Inferior parietal cortex (tissue), 1 donor: ENCODE data around the gene UNC5B.

Experiments used
- DNase-seq: peaks from one replicate; pipeline ENCODE4 v3.0.0-alpha.2; 2016; ENCODE audit errors: extremely low spot score

The UNC5B gene

DNA sequence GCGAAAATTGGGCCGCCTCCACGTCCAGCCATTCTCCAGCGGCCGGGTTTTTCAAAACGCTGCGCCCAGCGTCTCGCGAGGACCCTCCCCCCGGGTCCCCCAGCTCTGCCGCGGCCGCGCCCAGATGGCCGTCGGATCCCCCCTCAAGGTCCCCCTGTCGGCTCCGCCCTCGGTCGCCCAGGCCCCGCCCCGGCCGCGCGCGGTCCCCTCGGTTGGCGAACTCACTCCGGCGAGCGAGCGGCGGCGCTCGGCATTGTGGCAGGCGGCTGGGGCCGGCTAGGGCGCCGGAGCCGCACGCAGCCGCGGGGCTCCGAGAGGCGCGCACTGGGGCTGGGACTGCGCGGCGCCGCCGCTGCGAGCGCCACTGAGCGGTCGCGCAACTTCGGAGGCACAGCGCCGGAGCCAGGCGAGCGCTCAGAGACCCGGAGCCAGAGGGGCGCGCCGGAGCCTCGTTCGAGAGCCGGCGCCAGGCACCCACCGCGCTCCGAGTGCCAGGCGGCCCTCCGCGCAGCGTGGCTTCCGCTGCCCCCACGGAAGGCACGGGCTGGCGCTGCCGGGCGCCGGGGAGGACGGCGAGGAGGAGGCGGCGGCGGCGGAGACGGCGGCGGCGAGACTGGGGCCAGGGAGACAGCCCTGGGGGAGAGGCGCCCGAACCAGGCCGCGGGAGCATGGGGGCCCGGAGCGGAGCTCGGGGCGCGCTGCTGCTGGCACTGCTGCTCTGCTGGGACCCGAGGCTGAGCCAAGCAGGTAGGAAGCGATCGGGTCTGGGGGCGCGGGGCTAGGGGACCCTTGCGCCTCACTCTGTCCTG, at the start of gene UNC5B:
Gene UNC5B, plus strand, starts transcription at position 253 of the 809 bp plus-strand sequence. Its CDS starts 416 bp downstream, at position 669.
- DNase-seq, result peak; percentile 85

DNA sequence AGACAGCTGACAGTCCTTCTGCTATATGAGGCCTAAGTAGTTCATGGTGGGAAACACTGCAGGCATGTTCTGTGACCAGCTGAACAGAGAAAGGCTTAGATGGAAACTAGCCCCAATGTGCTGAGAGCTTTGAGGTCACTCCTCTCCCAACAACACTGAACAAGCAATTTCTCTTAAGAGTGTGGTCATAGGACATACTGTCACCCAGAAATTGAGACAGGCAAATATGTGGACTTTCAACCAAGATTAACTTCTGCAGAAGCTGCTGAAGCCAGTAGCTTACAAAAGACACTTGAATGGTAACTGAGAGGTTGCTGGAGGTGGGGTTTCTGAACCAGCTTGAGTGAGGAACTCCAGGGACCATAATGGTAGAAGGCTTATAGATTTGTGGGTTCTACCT, 38.9 kb upstream of the UNC5B start:
- DNase-seq, result no peak

- DNase-seq, result no peak
Measured at GRCh38 chr10:71176661-71177060, 35.7 kb upstream of the UNC5B start.

DNA sequence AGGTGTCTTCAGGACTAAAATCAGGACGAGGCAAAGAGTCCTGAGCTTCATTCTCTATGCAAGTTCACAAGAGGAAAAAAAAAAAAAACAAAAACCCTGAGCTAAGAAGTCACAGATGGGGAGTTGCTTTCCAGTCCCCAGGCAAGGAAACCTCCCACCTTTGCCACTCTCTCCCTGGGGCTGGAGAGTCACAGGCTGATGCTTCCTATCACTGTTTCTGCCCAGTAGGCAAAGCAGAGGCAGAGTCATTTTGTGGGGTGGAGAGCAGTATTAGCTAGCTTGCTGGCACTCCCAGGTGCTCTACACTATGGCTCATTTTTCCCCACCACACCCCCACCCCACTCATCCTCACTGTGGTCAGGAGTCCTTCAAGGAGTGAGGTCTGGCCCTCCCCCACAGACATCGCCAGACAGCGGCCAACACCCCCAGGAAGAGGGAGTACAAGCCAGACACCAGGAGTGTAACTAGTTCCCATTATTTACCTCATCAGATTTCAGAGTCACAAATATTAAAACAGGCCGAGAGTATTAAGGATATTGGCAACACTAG, 34.6 kb upstream of the UNC5B start:
- DNase-seq, result no peak

DNA sequence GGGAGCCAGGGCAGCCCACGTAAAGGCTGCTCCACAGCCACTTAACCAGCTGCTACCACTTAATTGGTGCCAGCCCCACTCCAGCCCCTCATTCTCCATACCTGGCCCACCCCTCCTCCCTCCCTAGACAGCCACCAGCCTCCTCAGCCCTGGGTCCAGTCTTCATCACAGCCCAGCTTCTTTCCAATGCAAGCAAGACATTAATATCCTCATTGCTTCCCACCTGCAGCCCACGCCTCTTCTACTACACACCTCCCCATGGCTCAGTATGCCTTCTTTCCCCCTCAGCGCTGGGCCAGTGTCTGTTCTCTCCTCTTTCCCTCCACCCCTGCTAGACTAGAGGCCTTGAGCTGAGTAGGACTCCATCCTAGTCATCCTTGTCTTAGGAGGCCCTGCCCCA, 33.5 kb upstream of the UNC5B start:
- no peak for DNase-seq

- no peak for DNase-seq
Measured at GRCh38 chr10:71179382-71179781, 33.0 kb upstream of the UNC5B start.

DNA sequence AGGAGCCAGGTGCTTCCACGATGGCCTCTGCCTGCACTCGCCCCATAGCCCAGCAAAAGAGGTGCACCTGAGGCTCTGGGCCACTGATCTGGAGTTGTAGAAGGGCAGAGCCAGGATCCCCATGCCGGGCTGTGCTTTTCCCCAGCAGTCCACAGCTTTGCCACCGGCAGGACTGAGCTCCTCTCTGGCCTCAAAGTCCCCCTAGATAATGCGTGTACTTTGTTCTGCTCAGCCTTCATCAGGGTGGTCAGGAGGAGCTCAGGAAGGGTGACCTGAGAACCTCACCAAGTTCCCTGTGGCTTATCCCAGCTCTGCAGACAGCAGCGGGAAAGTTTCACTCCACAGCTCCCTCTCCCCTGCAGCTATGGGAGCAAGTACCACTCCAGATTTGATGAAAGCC, 27.9 kb upstream of the UNC5B start:
- DNase-seq, result no peak

- no peak for DNase-seq
Measured at GRCh38 chr10:71185209-71185608, 27.2 kb upstream of the UNC5B start.

DNA sequence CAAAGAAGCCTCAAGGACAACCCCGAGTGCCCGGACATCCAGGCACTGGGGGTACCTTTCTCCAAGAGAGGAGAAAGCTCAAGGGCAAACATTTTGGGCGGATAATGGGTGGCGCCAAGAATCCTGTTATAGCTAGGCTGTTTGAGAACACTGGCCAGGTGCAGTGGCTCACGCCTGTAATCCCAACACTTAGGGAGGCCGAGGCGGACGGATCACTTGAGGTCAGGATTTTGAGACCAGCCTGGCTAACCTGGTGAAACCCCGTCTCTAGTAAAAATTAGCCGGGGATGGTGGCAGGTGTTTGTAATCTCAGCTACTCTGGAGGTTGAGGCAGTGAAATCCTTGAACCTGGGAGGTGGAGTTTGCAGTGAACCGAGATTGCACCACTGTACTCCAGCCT, 25.2 kb upstream of the UNC5B start:
- no peak for DNase-seq

GRCh38 chr10:71187600-71187999, 24.8 kb upstream of the UNC5B start:
- DNase-seq, result no peak

- DNase-seq, result no peak
Measured at GRCh38 chr10:71188201-71188600, 24.2 kb upstream of the UNC5B start.

- no peak for DNase-seq
Measured at GRCh38 chr10:71191019-71191418, 21.4 kb upstream of the UNC5B start.

DNA sequence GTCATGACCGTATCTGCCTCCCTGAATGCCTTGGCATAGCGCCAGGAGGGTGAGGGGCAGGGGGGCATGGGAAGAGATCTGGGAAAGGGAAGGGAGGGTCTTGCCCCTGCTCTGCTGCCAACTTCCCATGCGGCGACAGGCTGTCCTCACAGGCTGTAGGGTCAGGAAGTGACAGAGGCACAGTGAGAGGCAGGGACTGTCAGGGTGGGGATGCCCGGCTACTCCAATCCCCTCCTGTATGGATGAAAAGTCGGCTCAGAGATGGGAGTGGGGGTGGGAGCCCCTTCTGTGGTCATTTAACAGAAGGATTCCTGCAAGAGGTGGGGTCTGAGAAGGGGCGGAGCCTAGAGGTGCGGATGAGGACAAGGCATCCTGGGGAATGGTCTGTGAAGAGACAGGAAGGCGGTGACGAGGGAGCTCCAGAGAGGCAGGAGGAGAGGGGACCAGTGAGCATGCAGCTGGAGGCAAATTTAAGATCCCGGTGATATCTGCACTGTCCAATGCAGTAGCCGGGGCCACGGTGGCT, 20.8 kb upstream of the UNC5B start:
- DNase-seq, result no peak

GRCh38 chr10:71193516-71193915, 18.9 kb upstream of the UNC5B start:
- DNase-seq, result no peak

DNA sequence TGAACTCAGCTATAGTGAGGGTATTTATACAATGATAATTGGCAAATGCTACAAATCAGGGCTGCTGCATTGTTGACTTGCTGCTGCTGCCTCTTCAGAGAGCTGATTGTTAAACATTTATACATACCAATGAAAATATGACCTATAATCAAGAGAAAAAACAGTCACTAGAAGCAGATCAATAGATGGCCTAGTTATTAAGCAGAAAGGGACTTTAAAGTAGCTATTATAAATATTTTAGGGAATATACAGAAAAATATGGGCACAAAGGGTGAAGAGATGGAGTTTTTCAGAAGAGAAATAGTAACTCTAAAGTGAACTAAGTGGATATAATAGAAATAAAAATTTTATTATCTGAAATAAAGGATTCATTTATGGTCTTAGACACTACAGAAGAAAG, 14.4 kb upstream of the UNC5B start:
- DNase-seq, result no peak

DNA sequence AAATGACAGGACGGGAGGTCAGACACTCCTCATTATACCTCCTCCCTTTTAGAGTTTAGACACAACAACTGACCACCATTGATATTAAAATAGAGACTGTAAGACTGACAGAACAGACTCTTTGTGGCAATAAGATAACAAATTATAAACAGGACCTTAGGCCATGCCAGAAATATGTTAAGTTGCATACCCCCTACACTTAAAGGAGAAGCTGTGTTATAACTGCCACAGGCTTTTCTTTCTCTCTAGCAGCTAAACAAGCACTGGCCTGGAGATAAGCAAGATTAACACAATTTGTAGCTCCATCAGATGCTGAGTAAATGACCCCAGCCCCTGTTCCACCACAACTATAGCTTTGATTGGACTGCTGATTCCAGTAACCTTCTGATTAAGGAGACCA, 10.5 kb upstream of the UNC5B start:
- DNase-seq, result no peak

DNA sequence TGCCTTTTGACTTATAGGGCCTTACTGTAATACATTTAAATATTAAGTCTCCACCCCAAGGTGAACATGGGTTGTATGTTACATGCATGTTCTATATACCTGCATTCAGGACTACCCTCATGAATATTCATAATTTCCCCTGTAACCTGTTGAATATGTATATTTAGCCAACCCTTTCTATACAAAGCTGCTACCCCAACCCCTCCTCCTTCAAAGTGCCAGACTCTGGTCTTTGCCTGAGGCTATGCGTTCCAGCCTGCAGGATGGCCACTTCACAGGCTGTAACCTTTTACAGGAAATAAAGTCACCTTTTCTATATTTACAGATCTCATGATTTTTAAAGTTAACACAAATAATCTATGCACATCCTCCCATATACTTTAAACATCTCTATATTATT, 10.1 kb upstream of the UNC5B start:
- no peak for DNase-seq

DNA sequence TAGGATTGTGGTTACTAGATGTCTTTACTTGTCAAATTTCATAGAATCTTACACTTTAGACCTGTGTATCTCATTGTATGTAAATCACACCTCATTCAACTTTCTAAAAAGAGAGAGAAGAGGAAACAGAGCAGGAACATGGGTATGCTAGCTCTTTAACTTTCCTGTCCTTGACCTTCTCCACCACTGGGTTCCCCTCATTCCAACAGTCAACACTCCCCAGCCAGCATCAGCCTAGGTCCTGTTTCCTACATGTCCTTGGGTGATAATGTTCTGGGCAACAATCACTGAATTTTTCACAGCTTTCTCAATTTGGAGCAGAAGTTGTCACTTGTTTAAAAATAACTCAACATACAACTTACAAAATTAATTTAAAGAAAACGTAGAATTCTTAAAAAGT, 9.2 kb upstream of the UNC5B start:
- no peak for DNase-seq

DNA sequence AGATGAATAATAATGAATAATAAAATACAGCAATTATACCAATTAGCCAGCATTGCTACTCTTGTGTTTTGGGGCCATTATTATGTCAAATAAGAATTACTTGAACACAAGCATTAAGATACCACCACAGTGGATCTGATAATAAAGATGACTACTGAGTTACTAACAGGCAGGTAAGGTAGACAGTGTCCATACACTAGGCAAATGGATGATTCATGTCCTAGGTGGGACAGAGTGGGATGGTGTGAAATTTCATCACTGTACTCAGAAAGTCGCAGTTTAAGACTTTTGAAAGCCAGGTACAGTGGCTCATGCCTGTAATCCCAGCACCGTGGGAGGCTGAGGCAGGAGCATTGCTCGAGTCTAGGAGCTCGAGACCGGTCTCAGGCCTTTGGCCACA, 8.7 kb upstream of the UNC5B start:
- no peak for DNase-seq

- DNase-seq, result no peak
Measured at GRCh38 chr10:71204746-71205145, 7.6 kb upstream of the UNC5B start.

DNA sequence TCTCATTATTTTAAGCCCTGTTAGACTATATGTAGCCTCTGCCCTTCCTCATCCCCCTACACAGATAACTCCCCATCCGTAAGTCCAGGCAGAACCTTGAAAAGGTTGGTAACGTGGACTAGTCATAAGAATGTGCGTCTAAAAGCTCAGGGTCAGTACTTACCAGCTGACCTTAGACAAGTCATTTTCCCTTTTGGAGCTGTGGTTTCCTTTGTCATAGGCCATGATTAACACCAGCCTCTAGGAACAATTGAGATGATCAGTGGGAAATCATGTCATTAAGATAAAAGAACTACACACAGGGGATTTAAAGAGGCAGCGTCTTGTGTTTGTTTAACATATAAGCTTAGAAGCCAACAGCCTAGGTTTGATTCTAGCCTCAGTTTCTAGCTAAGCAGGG, 6.9 kb upstream of the UNC5B start:
- no peak for DNase-seq

DNA sequence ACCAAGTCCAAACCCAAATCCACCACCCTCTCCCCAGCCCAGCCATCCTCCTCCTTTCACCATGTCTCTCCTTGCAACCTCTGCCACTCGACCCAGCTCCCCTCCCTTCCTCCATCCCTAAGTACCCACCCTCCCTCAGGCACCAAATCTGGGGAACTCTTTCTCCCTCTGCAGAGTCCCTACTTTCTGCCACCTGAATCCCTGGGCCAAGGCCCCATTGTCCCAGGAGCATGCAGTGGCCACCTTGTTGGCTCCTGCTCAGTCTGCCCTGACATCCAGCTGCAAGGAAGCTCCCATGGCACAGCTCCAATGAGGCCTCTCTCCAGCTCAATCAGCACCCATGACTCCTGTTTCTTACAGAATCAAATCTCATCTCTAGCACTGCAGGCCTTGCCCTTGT, 5.5 kb upstream of the UNC5B start:
- no peak for DNase-seq

DNA sequence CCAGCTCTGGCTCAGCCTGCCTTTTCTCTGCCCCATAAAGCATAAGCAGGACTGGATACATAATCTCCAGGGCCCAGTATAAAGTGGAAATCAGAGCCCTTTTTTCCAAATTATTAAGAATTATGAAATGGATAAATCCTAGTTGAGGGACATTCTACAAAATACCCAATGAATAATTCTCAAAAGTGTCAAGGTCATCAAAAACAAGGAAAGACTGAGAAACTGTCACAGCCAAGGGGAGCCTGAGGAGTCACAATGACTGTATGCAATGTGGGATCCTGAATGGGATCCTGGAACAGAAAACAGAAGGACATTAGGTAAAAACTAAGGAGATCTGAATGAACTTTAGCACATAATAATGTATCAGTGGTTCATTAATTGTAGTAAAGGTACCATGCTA, 4.8 kb upstream of the UNC5B start:
- no peak for DNase-seq

GRCh38 chr10:71209352-71209715, 3.0 kb upstream of the UNC5B start:
- no peak for DNase-seq
